GM18870 (cell line): ENCODE measurements around the gene ABHD14A.

Experiments used
- ATAC-seq: cut with Tn5 transposase; IDR thresholded peaks from one replicate; pipeline ENCODE4 v1.9.1; 2021; ENCODE audit warnings: moderate library complexity; ENCODE audit not compliant: unreplicated experiment

The ABHD14A gene

DNA sequence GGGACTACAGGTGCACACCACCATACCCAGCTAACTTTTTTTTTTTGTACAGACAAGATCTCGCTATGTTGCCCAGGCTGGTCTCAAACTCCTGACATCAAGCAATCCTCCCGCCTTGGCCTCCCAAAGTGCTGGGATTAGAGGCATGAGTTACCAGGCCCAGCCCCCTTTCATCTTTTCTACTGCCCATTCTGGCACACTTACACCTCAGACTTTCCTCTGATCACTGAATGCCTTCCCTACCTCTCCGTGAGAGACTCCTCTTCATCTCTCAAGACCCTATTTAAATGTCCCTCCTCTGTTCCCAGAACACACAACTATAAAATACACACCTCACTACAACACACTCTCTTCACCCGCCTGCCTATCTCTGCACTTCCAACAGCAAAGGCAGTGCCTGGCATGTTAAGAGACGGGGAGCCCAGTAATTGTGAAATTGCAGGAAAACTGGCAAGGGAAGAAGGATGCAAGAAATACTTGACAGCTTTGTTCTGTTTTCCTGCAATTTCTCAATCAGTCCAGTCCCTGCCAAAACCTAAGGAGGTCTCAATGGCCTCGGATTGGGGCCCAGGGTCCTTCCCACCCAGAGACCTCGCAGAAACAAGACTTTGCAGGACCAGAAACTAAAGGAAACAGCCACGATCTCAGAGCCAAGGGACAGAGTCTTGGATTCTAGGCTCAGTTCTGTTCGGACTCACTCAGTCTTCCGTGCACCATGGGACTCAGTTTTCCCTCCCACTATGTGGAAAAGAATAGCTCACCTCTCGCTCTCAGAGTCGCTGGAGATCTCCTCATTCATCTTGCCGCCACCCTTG, 34.0 kb upstream of the ABHD14A start:
- ATAC-seq: no peak

DNA sequence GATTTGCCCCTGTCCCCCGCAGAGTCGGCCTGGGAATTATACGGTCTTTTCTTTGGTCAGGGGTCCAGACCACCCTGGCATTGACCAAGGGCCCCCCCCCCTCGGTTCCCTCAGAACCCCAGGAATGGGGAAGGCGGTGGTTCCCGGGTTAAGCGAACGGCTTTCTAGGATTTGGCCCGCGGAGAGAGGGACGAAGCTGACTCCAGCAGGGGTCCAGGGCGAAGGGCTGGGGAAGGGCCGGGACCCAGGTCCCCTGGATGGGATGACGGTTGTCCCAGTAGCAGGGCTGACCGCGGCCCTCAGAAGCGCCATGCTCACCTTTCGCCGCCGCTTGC, 33.4 kb upstream of the ABHD14A start:
- no peak for ATAC-seq

DNA sequence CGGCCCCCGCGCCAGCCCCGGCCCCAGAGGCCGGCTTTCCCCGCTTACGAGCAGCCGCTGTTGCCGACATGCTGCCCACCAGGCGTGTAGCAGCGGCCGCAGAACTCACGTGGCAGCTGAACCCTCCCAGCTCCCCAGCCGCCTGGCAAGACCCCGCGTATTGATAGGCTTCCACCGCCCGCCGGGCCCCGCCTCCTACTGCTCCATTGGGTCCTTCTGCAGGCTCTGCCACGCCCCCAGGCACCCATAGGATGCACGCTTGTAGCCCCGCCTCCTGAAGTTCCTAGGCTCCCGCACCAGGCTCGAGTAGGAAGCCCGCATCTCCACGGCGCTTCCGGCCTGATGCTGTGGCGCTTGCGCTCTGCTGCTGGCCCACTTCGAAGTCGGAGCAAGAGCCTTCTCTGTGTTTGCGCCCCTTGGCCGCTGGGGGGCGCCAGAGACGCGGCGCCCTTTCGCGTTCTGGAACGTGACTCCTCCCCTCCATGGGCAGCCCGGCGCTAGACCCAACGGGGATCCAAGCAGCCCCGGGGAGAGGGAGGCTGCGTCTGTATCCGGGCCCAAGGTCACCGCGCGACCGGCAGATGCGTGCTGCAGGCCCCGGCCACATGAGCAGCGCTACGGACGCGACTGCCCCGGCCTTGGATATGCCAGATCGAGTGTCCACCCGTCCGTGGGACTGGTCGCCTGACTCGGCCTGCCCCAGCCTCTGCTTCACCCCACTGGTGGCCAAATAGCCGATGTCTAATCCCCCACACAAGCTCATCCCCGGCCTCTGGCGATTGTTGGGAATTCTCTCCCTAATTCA, 32.9 kb upstream of the ABHD14A start, which contains the start of the genes PARP3 and RRP9:
Gene PARP3, plus strand, starts transcription at position 566 of the 805 bp plus-strand sequence. CDS start 993 bp downstream, outside the sequence.
Gene RRP9, minus strand, starts transcription at position 107 of the 805 bp plus-strand sequence. Its CDS starts 37 bp downstream, at position 70.
- peak; percentile 86 for ATAC-seq

DNA sequence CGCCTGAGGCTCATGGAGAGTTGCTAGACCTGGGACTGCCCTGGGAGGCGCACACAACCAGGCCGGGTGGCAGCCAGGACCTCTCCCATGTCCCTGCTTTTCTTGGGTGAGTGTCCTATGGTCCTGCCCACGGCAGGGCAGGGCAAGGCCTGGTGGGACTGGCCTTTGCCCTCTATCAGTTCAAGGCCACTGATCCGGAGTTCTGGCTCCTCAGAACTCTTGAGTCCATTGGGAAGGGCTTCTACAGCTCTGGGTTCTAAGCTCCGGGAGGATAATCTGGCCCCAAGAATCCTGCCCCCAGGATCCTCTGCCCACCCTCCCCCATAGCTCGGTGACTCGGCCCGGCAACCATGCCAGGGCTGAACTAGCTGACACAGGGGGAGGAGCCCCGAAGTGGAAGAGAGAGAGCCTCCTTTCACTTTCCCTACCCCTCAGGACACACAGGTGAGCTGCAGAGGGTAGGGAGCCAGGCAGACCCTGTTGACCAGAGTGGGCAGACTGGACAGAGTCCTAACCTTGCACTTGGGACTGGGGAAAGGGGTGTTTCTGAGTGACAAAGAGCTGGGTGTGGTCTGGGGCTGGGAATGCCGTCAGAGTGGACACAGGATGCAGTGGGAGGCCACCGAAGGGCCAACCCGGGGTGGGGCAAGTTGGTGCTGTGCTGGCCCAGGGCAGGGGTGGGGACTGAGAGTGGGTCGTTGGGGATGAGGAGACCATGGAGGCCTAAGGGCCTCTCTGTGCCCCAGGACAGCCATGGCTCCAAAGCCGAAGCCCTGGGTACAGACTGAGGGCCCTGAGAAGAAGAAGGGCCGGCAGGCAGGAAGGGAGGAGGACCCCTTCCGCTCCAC, 32.0 kb upstream of the ABHD14A start:
- peak; percentile 1 for ATAC-seq

DNA sequence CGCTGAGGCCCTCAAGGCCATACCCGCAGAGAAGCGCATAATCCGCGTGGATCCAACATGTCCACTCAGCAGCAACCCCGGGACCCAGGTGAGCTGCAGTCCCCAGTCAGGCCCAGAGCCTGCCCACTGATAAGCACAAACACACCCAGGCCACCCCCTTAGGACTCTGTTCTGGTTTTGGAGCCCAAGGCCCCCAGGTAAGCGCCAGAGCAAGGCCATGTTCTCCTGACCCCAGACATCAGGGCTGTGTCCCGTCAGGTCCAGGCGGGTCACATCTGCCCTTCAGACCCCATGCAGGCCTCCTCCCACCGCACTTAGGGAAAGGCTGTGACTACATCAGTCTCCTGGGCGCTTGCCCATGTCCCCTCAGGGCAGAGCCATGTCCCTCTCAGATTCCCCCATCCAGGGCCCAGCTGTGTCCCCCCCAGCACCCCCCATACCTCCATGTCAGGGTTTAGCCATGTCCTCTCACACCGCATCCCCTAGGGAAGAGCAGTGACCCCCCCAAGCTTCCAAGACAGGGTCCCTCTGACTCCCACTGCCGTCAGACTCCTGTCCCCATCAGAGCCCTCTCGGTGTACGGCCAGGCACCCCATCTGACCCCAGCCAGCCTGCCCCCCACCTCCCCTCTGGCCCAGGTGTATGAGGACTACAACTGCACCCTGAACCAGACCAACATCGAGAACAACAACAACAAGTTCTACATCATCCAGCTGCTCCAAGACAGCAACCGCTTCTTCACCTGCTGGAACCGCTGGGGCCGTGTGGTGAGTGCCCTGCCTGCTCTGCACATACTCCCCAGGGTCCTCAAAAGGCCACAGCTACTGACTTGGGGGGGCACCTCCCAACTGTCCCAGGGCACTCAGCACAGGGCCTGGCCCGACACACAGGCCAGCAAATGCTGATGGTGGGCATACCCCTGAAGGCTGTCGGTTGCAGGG, 31.1 kb upstream of the ABHD14A start:
- no peak for ATAC-seq

DNA sequence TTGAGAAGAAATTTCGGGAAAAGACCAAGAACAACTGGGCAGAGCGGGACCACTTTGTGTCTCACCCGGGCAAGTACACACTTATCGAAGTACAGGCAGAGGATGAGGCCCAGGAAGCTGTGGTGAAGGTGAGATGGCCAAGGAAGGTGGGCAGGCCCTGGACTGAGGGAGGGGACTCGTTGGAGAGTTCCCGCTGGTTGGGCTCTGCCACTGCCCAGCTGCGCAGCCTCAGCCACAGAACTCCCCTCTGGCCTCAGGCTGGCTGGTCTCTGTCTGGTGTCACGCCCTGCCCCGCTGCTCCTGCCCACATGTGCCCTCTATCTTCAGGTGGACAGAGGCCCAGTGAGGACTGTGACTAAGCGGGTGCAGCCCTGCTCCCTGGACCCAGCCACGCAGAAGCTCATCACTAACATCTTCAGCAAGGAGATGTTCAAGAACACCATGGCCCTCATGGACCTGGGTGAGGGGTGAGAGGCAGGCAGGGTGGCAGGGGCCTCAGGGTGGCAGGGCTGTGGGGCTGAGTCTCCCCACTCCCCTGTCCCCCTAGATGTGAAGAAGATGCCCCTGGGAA, 30.3 kb upstream of the ABHD14A start:
- no peak for ATAC-seq

DNA sequence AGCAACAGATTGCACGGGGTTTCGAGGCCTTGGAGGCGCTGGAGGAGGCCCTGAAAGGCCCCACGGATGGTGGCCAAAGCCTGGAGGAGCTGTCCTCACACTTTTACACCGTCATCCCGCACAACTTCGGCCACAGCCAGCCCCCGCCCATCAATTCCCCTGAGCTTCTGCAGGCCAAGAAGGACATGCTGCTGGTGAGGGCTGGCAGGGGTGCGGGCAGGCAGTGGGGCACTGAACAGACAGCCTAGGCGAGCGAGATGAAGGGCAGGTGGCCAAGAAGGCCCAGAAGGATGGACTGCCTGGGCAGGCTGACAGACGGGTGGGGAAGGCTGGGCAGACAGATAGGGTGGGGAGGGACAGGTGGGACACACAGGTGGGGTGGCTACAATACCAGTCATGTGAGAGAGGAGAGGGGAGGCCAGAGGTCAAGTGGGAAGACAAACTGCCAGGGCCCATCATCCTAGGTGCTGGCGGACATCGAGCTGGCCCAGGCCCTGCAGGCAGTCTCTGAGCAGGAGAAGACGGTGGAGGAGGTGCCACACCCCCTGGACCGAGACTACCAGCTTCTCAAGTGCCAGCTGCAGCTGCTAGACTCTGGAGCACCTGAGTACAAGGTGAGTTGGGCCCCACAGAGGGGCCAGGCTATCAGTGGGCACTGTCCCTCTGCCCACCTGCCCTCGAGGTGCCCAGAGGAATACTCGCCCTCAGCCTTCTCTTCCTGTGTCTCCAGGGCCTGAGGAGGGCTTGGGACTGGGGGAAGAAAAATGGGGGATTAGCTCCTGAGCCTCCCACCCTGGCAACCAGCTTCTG, 29.6 kb upstream of the ABHD14A start:
- ATAC-seq: no peak

DNA sequence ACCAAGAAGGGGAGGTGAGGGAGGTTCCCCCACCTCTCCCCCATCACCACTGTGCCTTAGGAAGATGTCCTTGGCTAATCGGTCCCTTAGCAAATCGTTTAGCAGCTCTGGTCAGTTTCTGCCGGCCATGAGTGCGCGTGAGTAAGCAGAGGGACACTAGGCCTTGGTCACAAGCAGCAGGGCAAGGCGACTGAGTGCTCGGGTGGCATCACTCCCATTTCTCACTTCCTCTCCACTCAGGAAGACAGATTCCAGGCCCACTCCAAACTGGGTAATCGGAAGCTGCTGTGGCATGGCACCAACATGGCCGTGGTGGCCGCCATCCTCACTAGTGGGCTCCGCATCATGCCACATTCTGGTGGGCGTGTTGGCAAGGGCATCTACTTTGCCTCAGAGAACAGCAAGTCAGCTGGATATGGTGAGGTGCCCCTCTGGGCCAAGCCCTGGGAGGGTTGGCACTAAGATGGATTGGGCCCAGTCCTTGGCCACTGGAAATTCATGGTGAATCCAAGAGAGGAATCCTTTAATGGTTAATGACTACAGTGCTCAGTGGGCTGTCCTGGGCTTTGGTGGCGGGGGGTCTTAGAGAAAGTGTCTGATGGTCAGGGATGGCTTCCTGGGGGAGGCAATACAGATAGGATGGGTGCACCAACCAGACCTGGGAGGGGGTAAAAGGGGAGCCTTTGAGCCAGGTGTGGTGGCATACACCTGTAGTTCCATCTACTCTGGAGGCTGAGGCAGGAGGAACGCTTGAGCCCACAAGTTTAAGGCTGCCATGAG, 28.7 kb upstream of the ABHD14A start:
- no peak for ATAC-seq

DNA sequence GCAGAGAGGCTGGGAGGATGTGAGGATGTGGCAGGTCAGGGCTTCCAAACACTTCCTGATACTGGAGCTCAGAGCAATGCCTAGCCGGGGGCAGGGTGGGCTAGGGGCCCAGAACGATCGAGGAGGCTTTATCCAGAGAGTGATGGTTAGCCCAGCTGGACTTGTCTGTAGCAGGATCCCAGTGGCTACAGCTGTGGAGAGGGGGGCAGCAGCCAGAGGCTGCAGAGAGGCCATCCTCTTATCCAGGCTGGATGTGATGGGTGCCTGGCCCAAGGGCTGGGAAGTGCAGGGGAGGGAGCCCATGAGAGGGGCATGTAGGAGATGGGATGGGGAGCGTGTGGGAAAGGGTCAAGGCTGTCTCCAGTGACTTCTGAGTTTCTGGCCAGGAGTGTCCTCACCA, 28.1 kb upstream of the ABHD14A start:
- no peak for ATAC-seq

DNA sequence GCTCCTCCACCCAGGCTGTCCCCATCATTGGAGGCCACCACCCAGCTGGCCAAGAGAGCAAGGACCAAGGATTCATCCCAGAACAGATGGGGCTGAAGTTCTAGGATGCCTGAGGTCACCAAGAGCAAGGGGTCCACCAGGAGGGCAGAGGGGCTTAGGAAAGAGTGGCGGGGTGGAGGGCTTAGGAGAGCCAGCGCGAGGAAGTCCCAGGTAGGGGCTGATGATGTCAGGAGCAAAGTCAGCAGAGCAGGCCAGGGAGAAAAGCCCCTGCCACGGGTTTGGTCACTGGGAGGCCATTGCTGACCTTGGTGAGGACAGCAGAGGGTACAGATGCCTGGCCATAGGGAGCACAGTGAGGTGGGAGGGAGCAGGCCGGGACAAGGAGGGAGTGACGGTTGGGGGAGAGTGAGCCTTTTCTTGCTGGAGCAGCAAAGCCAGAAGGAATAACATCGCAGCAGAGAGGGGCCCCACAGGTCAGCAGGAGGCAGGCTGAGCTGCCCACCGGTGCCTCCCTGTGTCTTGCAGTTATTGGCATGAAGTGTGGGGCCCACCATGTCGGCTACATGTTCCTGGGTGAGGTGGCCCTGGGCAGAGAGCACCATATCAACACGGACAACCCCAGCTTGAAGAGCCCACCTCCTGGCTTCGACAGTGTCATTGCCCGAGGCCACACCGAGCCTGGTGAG, 27.5 kb upstream of the ABHD14A start:
- no peak for ATAC-seq

DNA sequence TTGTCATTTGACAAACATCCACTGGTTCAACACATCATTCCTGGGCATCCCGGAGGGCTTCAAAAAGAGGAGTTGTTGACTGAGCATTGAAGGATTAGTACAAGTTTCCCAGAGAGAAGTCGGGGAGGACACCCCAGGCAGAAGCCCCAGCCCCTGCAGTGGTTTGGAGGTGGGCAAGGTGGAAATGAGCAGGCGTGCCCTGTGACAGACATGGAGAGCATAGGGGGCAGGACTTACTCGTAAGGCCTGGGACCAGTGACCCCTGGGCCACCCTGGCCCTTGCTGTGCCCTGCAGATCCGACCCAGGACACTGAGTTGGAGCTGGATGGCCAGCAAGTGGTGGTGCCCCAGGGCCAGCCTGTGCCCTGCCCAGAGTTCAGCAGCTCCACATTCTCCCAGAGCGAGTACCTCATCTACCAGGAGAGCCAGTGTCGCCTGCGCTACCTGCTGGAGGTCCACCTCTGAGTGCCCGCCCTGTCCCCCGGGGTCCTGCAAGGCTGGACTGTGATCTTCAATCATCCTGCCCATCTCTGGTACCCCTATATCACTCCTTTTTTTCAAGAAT, 26.8 kb upstream of the ABHD14A start:
- no peak for ATAC-seq

DNA sequence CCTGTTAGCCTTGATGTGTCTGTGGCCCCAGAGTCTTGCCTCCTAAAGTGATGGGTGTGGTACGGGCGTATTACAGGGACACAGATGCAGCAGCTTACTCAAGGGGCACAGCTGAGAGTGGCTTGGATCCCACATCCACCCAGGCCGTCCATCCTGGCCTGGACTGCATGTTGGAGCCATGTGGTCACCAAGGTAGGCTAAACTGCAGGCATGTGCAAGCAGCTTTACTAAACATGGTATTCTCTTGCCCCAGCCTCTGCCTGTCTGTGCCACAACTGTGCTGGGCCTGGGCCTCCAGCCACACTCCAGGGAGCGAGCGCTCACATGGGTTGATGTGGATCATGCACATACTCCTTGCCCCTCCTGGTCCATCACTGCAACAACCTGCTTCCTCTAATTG, 25.7 kb upstream of the ABHD14A start:
- no peak for ATAC-seq

DNA sequence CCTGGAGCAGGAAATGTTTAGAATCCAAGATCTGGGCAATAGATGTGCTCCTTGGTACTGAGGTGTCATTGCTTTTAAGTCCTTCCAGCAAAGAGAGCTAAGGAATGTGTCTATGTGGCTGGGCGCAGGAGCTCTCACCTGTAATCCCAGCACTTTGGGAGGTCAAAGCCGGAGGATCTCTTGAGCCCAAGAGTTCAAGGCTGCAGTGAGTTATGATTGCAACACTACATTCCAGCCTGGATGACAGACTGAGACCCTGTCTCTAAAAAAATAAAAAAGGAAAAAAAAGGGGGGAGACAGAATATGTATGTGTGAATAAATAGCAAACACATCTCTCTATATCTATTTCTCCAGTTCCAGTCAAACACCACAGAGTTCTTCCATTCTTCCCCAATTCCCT, 24.0 kb upstream of the ABHD14A start:
- no peak for ATAC-seq

DNA sequence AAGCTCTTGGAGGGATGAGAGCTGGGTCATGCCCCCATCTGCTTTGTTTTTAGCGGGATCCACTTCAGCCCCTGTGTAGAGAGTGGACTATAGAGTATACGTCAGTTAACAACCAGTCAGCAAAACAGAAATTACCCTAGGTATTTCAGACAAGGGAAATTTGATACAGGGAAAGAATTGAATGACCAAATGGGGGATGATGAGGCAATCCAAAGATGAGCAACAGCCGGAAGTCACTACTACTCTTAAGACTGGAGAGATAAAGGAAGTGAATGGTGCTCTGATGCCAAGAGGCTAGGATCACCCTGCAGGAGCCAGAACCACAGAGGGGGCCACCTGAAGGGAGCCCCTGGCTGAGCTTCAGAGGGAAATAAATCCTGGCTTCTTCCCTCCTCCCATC, 21.4 kb upstream of the ABHD14A start:
- ATAC-seq: no peak

DNA sequence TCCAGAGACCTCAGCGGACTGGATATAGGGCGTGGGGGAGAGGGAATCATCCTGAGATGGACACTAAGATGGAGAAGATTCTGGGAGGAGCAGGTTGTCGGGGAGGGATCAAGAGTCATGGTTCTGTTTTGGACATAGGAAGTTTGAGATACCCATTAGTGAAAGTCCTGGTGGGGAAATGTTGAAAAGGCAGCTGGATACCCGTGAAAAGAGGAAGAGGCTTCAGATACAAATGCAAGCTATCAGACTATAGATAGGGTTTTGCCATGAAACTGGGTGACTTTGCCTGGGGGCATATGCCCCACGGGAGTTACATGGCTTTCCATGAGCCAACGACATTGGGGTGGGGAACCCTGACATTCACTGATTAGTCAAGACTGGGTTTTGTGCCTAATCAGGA, 20.8 kb upstream of the ABHD14A start:
- no peak for ATAC-seq

DNA sequence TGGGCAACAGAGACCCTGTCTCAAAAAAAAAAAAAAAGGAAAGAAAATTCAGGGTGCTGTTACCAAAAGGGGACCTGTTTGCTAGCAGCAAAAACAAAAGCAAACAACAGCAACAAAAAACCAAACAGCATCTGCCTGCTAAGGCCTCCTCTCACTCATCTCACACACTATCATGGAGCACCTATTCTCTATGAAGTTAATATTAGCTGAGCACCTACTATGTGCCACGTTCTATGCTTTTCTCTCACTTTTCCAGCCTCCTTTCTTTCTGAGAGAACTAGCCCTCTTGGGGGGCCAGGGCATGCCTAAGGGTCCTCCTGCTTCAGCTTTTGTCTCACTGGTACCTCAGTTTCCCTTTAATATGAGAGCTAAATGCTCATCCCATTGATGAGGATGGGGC, 20.2 kb upstream of the ABHD14A start:
- ATAC-seq: no peak

DNA sequence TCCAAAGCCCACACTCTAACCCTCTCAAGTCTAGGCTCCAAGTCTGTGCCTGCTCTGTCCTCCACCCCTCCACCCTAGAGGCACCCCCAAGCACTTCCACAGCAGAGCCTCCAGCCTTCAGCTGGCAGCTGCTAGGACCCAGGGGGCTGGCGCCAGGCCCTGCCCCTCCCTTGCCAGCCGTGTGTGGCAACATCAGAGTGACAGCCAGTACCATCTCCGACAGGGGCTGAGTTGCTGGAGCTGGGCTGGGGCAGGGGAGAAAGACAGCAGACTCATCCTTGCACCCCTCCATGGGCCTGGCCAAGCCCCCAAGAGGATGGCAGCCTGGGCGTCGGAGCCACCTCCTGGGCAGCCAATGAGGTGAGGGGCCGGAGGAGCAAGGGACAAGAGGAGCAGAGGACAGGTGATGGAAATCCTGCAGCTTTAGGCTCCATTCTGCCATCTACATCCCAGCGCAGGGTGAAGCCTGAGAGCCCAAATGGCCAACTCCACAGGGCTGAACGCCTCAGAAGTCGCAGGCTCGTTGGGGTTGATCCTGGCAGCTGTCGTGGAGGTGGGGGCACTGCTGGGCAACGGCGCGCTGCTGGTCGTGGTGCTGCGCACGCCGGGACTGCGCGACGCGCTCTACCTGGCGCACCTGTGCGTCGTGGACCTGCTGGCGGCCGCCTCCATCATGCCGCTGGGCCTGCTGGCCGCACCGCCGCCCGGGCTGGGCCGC, 19.5 kb upstream of the ABHD14A start, which contains the start of gene GPR62:
Gene GPR62, plus strand, starts transcription at position 207 of the 718 bp plus-strand sequence. Its CDS starts 272 bp downstream, at position 479.
- ATAC-seq: no peak
